ENCODE data around the gene RAB12.

RAB12 gene

GRCh38 chr18:8602557-8602956, 6.7 kb upstream of the RAB12 start:
- no peak for TF ChIP-seq CTCF (conservative IDR thresholded peaks at IDR 0.05; ENCODE audit: control insufficient read depth, insufficient read depth, low read depth, low read length)

DNA sequence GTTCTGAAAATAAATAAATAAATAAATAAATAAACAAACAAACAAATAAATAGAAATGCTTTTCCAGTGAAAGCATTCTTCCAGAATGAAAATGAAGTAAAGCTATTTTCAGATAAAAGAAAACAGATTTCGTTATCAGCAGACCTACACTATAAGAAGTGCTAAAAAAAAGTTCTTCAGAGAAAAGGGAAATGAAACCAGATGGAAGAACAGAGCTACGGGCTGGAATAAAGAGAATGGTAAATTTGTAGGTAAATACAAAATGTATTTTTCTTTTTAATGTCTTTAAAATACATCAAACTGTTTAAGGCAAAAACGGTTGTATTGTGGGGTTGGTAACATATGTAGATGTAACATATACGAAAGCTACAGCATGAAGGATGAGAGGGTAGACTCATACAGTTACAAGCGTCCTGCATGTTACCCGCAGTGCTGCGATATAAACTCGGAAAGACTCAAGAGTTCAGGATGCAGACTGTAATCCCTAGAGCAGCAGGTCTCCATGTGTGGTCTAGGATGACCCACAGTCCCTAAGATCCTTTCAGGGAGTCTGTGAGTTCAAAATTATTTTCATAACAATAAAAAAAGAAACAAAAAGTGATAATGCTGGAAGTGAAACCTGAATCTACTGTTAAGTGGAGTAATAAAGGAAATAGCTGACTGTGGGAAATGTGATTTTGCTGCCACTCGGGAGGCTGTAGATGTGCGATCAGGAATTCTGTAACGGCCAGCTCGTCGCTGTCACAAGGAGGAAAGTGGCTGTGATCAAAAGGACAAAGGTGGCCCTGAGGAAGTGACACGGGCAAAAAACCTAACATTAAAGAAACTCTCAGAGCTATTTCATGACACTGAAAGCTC, 5.3 kb upstream of the RAB12 start:
- no peak overlapping the region for H3K4me3 ChIP-seq (ENCODE audit: control insufficient read depth, low read depth, low read length)
- no peak for DNase-seq (ENCODE audit: low read depth)
- no peak for TF ChIP-seq CTCF (conservative IDR thresholded peaks at IDR 0.05; ENCODE audit: control insufficient read depth, insufficient read depth, low read depth, low read length)

More at GRCh38 chr18:8602557-8602956, 6.7 kb upstream of the RAB12 start:
- DNase-seq (ENCODE audit: low read depth) = no peak
- no peak overlapping the region for H3K4me3 ChIP-seq (ENCODE audit: control insufficient read depth, low read depth, low read length)

DNA sequence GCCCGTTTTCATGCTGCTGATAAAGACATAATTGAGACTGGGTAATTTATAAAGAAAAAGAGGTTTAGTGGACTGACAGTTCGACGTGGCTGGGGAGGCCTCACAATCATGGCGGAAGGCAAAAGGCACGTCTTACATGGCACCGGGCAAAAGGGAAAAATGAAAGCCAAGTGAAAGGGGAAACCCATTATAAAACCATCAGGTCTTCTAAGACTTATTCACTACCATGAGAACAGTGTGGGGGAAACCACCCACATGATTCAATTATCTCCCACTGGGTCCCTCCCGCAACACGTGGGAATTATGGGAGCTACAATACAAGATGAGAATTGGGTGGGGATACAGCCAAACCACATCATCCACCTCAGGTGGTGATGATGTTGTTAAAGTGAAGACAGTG, 3.3 kb upstream of the RAB12 start:
- no peak for TF ChIP-seq CTCF (conservative IDR thresholded peaks at IDR 0.05; ENCODE audit: control insufficient read depth, insufficient read depth, low read depth, low read length)
- no peak for DNase-seq (ENCODE audit: low read depth)
- no peak overlapping the region for H3K4me3 ChIP-seq (ENCODE audit: control insufficient read depth, low read depth, low read length)

DNA sequence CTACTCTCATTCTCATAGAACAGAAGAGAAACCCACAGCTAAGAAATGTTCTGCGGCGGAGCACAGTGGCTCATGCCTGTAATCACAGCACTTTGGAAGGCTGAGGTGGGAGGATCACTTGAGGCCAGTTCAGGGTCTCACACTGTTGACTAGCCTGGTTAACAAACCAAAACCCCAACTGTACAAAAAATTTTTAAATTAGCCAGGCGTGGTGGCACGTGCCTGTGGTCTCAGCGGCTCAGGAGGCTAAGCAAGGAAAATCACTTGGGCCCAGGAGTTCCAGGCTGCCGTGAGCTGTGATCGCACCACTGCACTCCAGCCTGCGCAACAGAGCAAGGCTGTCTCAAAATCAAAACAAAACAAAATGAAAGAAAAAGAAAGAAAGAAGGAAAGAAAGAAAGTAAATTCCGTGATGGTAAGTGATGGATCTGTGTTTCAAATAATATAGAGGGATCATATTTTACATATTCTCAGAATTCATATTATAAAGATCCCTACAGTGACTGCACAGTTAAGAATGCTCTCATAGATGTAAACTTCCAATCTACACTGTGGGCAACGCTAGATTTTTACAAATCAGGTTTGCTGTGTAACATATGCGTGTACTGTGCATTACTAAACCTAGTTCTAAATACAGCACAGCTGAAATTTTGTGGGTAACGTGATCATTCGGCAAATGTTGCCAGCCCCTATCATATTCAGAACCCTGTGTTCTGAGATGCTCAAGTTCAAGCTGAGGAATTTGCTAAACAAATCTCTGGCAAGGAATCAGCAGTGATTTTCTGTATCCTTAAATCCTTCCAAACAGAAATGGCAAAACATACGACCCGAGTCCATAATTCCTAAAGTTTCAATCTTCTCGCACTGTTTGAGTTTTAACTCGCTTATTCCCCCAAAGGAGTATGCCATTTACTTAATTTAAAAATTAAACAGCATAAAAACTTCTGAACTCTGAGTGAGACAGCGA, 1.2 kb upstream of the RAB12 start:
- peak overlapping the region; percentile 55 for H3K4me3 ChIP-seq (ENCODE audit: control insufficient read depth, low read depth, low read length)
- peak; percentile 67 for DNase-seq (ENCODE audit: low read depth)
- no peak for TF ChIP-seq CTCF (conservative IDR thresholded peaks at IDR 0.05; ENCODE audit: control insufficient read depth, insufficient read depth, low read depth, low read length)

- no peak for DNase-seq (ENCODE audit: low read depth)
- peak overlapping the region; percentile 80 for H3K4me3 ChIP-seq (ENCODE audit: control insufficient read depth, low read depth, low read length)
- TF ChIP-seq CTCF (conservative IDR thresholded peaks at IDR 0.05; ENCODE audit: control insufficient read depth, insufficient read depth, low read depth, low read length) = no peak
These were observed 622 bp downstream of the RAB12 start for GRCh38 chr18:8609659-8610458.

DNA sequence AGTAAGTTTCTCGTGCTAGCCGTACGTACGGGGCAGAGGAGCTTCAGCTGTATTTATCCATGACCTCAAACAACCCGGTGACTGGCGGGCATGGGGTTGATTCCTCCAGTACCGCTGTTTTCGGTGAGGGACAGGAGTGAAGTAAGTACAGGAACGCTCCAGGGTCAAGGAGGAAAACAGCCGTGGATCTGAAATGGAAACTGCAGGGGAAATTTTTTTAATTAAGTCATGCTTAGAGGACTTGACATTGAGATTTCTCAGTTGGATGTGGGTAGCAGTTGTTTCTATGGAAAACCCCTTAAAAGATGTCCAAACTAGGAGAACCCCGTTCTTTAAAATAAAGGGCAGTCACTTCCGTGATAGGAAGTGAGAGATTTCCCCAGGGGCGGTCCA, 1.2 kb downstream of the RAB12 start:
- H3K4me3 ChIP-seq (ENCODE audit: control insufficient read depth, low read depth, low read length) = peak overlapping the region; percentile 80
- DNase-seq (ENCODE audit: low read depth) = peak; percentile 45
- no peak for TF ChIP-seq CTCF (conservative IDR thresholded peaks at IDR 0.05; ENCODE audit: control insufficient read depth, insufficient read depth, low read depth, low read length)
